Upper lobe of right lung (tissue), 1 donor: ENCODE measurements around the gene SPACA7. TPM values are rescaled to one million over a fixed set of nuclear protein-coding genes. Genes with fewer than 3 reads are reported as not detected.

Experiments used
- ATAC-seq: fragments of 200-7000 bp; cut with Tn5 transposase; one replicate; pipeline ENCODE4 v1.9.1; 2020; ENCODE audit warnings: mild to moderate bottlenecking, moderate library complexity
- DNase-seq: peaks from one replicate; pipeline ENCODE4 v3.0.0-alpha.2; 2020
- H3K27ac ChIP-seq: fragments of 200-600 bp; one replicate; pipeline ENCODE4 v1.8.0; 2022
- H3K27me3 ChIP-seq: fragments of 200-600 bp; one replicate; pipeline ENCODE4 v1.8.0; 2022; ENCODE audit warnings: mild to moderate bottlenecking
- H3K36me3 ChIP-seq: fragments of 200-600 bp; one replicate; pipeline ENCODE4 v1.8.0; 2022
- H3K4me1 ChIP-seq: fragments of 200-600 bp; one replicate; pipeline ENCODE4 v1.8.0; 2022
- H3K4me3 ChIP-seq: fragments of 200-600 bp; one replicate; pipeline ENCODE4 v1.8.0; 2022; ENCODE audit warnings: mild to moderate bottlenecking
- H3K9me3 ChIP-seq: fragments of 200-600 bp; one replicate; pipeline ENCODE4 v1.8.0; 2022
- intact Hi-C: fragments of 100-400 bp; cut with DNase I; formaldehyde crosslinking; loops from one replicate; pipeline ENCODE4 v1.11.0; 2022
- total RNA-seq: library from RNA; stranded (reverse); fragmentation: NEBNext Ultra II Directional; extraction: Animal tissue kit (Norgen Biotek cat#: 25700); gene quantifications from one replicate; pipeline ENCODE4 v1.2.1, GENCODE V29; 2021
- TF ChIP-seq, protein P1 (sequence below): fragments of 200-600 bp; IDR thresholded peaks from one replicate; pipeline ENCODE4 v1.8.0; 2022; ENCODE audit warnings: antibody characterized with exemption
- donor health status: DM: no; HTN: yes; CAD: no; lungs with severe emphysema.

The SPACA7 gene
- total RNA-seq, 1 donor from 2014 or later, result not detected

DNA sequence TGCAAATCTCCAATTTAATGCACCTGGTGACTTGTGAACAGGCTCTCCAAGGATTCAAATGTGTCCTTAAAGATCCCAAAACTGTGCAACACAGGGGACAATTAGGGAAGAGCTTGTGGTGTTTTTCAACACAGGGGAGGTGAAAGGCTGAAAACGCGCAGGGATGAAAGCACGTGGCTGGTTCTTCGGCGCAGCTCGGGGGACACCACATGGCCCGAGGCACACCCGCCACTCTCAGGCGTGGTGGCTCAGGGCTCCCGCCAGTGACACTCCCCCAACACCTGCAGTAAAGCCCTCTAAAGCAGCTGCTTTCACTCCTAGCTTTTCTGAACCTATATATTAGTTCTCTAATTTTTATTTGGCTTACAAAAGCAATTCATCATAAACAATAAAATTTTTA is 91.9 kb downstream of the SPACA7 start:
- H3K4me1 ChIP-seq, result no peaks in the 10 kb centered on the region
- H3K27me3 ChIP-seq, result no peaks in the 10 kb centered on the region
- no peaks in the 10 kb centered on the region for H3K9me3 ChIP-seq
- no peak overlapping the region for H3K27ac ChIP-seq
- no peaks in the 10 kb centered on the region for H3K36me3 ChIP-seq
- intact Hi-C loops, result no loop called here
- DNase-seq (no peak), ATAC-seq (no peak)
- TF ChIP-seq, protein P1, sequence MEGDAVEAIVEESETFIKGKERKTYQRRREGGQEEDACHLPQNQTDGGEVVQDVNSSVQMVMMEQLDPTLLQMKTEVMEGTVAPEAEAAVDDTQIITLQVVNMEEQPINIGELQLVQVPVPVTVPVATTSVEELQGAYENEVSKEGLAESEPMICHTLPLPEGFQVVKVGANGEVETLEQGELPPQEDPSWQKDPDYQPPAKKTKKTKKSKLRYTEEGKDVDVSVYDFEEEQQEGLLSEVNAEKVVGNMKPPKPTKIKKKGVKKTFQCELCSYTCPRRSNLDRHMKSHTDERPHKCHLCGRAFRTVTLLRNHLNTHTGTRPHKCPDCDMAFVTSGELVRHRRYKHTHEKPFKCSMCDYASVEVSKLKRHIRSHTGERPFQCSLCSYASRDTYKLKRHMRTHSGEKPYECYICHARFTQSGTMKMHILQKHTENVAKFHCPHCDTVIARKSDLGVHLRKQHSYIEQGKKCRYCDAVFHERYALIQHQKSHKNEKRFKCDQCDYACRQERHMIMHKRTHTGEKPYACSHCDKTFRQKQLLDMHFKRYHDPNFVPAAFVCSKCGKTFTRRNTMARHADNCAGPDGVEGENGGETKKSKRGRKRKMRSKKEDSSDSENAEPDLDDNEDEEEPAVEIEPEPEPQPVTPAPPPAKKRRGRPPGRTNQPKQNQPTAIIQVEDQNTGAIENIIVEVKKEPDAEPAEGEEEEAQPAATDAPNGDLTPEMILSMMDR, result no peak
- H3K4me3 ChIP-seq, result no peak overlapping the region

DNA sequence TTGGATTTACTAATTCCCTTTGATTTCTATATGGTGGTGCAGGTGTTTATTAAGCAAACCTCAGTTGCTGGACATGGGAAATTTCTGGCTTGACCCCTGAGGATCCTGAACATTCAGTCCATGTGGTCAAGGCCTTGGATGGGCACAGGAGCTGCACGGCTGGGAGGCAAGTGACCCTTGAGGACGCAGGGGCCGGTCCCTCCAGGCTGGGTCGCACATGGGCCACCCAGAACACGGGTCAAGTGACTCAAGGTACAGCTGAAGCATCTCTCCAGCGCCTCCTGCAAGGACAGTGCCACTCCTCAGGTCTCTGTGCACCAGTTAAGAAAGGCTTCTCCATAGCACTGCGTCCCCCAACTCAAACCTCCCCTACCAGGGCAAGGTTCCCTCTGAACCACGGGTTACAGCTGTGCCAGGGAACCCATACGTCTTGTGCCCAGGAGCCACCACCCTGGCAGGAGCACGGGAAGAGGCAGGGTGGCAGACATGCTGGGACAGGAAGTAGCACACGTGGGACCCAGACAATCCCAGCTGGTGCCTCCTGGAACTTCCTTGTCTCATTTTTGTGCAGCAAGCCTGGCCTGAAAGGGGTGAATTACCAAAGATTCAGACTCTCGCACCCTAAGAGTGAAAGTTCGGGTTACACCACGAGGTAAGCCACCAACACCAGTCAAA is 93.1 kb downstream of the SPACA7 start:
- Histone ChIP-seq H3K9me3 (no peaks in the 10 kb centered on the region), H3K4me3 (no peak overlapping the region), H3K27ac (no peak overlapping the region), H3K36me3 (no peaks in the 10 kb centered on the region), H3K4me1 (no peaks in the 10 kb centered on the region), H3K27me3 (no peaks in the 10 kb centered on the region)
- ATAC-seq (peak; percentile 9), DNase-seq (peak; percentile 47)
- intact Hi-C loops, result no loop called here
- TF ChIP-seq, protein P1, result no peak

DNA sequence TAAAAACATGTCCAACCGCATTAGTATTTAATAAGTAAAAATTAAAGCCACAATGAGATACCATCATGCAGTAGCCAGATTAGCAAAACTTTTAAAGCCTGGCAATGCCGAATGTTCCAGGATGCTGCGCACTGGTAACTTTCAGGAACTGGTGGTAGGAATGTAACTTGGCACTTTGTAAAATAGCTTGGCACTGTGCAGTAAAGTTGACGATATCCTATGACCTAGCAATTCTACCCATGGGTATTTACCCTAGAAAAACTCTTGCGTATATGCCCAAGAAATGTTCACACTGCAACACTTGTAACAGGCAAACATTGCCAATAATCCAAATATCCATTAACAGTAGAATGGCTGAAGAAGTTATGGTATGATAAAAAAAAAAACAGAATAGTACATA is 97.7 kb downstream of the SPACA7 start:
- no peak overlapping the region for H3K27ac ChIP-seq
- H3K36me3 ChIP-seq, result no peaks in the 10 kb centered on the region
- H3K27me3 ChIP-seq, result no peaks in the 10 kb centered on the region
- H3K4me1 ChIP-seq, result no peaks in the 10 kb centered on the region
- no peak overlapping the region for H3K4me3 ChIP-seq
- TF ChIP-seq, protein P1, result no peak
- intact Hi-C loops, result no loop called here
- DNase-seq (no peak), ATAC-seq (no peak)
- H3K9me3 ChIP-seq, result no peaks in the 10 kb centered on the region

DNA sequence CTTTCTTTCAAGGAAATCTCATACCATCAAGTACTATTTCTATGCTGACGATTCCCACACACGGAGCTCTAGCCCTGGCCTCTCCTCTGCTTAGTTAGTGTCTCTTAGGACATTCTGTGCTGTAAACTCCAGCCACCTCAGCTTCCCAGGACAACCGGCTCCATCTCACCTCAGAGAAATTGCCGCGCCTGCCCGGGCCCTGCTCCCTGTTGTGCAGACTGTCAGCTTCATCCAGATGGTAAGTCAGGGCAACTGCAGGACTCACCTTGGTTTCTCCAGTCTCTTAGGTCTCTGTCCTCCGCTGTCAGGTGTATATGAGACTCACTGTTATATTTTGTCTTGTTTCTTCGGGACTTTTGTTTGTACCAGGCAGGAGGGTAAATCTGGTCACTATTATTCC is 98.7 kb downstream of the SPACA7 start:
- Histone ChIP-seq H3K27me3 (no peaks in the 10 kb centered on the region), H3K9me3 (no peaks in the 10 kb centered on the region), H3K4me3 (no peak overlapping the region), H3K4me1 (no peaks in the 10 kb centered on the region), H3K36me3 (no peaks in the 10 kb centered on the region), H3K27ac (no peak overlapping the region)
- TF ChIP-seq, protein P1, result no peak
- DNase-seq (no peak), ATAC-seq (no peak)
- intact Hi-C loops, result no loop called here

DNA sequence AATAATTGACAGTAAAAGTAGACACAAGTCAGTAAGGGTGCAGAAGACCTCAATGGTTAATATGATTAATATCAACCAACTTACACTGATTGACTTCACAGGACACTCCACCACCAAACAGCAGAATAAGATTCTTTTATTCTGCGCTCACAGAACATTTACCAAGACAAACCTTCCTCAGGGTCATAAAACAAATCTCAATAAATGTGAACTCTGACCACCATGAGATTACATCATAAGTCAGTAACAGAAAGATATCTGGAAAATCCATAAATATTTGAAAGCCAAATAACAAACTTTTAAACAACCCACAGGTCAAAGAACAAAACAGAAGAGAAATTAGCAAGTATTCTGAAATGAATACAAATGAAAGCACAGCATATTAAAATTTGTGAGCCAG is 99.7 kb downstream of the SPACA7 start:
- Histone ChIP-seq H3K27me3 (no peaks in the 10 kb centered on the region), H3K4me1 (no peaks in the 10 kb centered on the region), H3K27ac (no peak overlapping the region), H3K36me3 (no peaks in the 10 kb centered on the region), H3K4me3 (no peak overlapping the region), H3K9me3 (peaks cover 4% of the 10 kb centered on the region)
- ATAC-seq (no peak), DNase-seq (no peak)
- TF ChIP-seq, protein P1, result no peak
- intact Hi-C loops, result no loop called here

DNA sequence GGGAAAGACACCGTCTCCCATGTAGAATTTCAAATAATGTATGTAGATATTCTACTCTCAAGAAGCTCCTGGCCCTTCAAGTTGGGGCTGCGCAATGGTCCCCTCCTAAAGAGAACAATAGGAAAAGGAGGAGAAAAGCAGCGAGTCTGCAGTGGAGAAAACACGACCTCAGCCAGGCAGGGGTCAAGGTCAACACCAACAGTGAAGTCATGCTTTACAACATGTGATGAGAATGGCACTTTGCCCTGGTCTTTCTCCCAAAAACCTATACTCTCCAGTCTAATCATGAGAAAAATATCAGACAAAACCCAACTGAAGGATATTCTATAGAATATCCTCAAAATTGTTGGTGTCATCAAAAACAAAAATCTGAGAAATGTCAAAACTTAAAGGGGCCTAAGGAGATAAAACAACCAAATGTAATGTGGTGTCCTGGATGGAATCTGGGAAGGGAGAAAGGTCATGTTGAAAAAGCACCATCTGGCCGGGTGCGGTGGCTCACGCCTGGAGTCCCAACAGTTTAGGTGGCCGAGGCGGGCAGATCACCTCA is 101.0 kb downstream of the SPACA7 start:
- no peak overlapping the region for H3K27ac ChIP-seq
- no peak overlapping the region for H3K4me3 ChIP-seq
- H3K36me3 ChIP-seq, result no peaks in the 10 kb centered on the region
- intact Hi-C loops, result no loop called here
- H3K9me3 ChIP-seq, result peaks cover 4% of the 10 kb centered on the region
- ATAC-seq (no peak), DNase-seq (no peak)
- TF ChIP-seq, protein P1, result no peak
- H3K4me1 ChIP-seq, result no peaks in the 10 kb centered on the region
- H3K27me3 ChIP-seq, result no peaks in the 10 kb centered on the region
